GM18511 (cell line): ENCODE data around the gene ZNF732.
"Not testable (repeated sequence)": the region's sequence is repeated elsewhere in the genome, so short reads cannot be mapped to it uniquely, and the experiment has no call there.

Experiments
- ATAC-seq: cut with Tn5 transposase; IDR thresholded peaks from one replicate; pipeline ENCODE4 v1.9.1; 2021; ENCODE audit warnings: mild to moderate bottlenecking, moderate library complexity; ENCODE audit not compliant: unreplicated experiment

The ZNF732 gene

DNA sequence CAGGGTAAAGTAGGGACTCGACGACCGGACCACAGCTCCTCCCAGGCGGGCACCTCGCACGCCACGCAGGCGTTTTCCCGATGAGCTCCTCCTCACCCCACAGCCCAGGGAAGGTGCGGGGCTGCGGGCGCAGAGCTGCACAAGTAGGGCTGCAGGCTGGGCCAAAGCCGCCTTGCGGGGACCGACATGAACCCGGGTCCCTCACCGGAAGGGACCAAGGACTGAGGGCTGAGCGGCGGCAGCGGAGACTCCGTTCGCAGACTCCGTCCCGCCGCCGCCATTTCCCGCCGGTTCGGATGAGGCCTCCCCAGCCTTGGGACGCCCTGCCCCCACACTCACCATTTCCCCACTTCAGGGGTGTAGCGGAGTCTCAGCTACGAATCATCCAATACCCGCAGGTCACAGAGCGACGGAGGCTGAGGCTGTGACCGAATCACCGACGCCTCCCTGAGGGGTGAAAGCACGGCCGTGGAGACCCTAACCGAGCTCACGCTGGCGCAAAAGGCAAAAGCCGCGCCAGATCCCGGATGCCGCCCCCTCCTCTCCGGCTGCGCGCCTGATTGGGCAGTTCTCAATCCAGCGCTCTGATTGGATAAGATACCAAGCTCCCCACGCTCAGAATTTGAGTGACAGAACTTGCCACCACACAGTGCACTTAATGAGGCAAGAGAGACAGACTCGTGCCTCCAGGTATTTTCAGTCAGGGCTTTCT, at the start of gene ZNF732:
TSS of gene ZNF732 (minus strand) at position 506 of the 712 bp plus-strand sequence. CDS start at position 342, 164 bp downstream.
- ATAC-seq: no peak

DNA sequence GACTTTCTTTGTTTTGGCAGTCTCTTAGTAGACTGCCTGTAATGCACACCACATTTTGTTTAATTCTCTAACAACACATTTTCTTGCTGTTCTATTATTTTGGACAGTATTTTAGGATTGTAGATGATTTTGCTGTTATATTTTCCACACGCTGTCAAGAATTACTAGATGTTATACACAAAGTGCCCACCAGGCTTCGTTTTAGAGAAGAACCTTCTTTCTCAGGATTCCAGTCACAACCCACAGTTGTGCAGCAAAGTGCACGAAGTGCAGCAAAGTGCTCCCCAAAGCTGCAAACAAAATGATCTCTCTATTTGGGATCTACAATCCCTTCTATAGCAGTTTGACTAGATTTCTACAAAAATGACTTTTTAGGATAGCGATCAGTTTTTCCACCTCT, 34.7 kb upstream of the ZNF732 start:
- ATAC-seq: no peak

DNA sequence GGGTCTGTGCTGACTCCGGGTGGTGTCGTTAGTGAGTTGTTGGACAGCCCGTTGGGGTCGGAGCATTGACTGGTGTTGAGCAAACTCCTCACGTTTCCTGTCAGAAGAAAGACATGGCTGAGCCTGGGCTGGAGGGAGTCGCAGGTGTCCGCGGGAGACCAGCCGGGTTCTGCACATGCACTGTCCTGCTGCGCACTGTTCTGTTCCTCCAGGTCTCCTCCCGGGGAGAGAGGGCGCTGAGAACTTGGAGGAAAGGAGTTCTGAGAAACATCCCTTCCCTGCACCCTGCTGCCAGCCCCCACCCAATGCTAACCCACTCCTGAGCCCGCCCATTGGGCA, 33.5 kb upstream of the ZNF732 start:
- ATAC-seq: no peak

GRCh38 chr4:337932-338758, 32.9 kb upstream of the ZNF732 start:
- peak; percentile 45 for ATAC-seq

- ATAC-seq: peak; percentile 92
These were observed 32.1 kb upstream of the ZNF732 start, which contains the start of gene ZNF141 for GRCh38 chr4:337143-337931. Gene ZNF141 (plus strand): TSS chr4:337814. CDS start chr4:337984, 170 bp downstream.

DNA sequence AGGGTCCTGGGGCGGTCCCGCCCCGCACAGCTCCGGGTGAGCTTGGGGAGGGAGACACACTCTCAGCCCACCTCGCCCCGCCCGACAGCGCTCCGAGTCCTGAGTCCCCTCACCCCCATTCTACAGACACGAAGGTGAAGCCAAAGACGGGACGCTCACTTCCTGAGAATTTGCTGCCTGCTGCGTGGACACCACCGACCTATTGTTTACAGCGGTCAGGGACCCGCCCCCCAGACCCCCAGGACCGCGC, 31.5 kb upstream of the ZNF732 start:
- no peak for ATAC-seq

DNA sequence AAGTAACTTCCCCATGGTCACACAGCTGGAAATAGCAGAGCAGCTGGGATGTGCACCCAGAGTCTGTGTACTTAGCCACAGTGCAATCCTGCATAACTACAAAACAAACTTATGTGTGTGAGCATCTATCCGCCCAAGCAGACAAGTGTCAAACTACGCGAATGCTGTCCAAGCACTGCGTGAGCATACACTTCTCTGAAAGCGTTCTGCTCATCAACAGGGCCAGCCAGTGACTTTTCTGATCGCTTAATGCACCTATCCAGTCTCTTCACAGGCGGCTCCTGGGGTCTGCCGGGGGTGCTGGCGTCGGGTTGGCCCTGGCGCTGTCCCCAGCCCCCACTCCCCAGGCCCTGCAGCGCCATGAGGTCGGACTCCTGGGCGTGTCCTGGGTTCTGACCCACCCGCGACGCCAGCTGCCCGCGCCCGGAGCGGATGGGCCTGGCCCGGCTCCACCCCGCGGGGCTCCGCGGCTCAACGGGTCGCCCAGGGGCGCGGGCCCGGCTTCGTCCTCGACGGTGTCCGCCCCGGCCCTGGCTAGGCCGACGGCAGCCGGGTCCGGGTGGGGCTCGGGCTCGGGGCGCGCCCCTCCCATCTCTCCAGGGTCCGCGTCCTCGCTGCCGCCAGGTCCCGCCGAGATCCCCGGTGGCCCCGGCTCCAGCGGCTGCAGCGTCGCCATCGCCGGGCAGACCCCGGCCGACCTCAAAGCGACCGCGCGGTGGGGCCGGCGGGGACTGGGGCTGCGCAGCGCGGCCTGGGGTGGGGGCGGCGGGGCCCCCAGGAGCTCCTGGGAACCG, 31.0 kb upstream of the ZNF732 start:
- no peak for ATAC-seq

- ATAC-seq: no peak
These were observed 30.2 kb upstream of the ZNF732 start for GRCh38 chr4:335515-335914.

GRCh38 chr4:328729-329128, 23.5 kb upstream of the ZNF732 start:
- ATAC-seq: no peak

DNA sequence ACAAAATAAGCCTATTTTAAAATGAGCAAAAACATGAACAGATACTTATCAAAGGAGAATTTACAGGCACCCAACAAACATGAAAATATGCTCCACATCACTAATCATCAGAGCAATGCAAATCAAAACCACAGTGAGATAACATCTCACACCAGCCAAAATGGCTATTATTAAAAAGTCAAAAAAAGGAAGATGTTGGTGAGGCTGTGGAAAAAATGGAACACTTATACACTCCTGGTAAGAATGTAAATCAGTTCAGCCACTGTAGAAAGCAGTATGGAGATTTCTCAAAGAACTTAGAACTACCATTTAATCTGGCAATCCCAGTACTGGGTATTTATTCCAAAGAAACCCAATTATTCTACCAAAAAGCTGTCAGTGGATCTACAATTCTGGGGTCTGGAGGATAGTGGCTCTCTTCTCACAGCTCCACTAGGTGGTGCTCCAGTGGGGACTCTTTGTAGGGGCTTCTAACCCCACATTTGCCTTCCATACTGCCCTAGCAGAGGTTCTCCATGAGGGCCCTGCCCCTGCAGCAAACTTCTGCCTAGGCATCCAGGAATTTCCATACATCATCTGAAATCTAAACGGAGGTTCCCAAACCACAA, 9.1 kb upstream of the ZNF732 start:
- ATAC-seq: no peak

DNA sequence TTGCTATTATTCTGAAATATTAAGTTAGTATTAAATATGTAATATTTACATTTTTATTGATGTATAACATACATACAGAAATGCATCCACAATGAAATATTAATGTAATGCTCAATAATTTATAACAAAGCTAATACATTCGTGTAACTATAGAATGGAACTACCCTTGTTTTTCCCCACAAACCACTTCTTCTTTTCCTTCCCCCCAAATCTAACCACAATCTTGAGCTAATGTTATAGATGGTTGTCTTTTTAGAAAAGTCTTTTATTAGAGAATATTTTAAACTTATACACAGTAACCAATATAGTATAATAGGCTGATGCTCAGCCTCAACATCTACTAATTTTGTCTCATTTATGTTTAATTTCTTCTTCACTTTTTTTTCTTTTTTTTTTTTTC, 4.5 kb upstream of the ZNF732 start:
- no peak for ATAC-seq

DNA sequence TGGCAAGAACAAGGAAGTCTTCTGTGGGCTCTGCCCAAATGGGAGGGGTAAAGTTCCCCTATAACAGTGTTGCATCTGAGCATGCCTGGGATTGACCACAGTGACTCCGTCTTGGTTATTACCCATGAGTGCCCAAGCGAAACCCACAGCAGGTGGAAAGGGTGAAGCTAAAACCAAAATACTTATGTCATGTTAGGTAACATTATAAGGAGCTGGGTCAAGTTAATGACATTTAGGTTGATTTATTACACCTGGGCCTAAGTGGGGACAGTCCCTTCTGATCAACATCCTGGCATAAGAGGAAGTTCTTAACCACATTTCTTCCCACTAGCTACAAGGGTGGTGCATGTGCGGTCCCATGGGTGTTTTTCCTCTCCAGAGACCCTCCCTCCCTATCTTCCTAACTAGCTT, 1.3 kb upstream of the ZNF732 start:
- peak; percentile 67 for ATAC-seq

- ATAC-seq: not testable (repeated sequence)
These were observed 758 bp downstream of the ZNF732 start for GRCh38 chr4:304516-304915.

DNA sequence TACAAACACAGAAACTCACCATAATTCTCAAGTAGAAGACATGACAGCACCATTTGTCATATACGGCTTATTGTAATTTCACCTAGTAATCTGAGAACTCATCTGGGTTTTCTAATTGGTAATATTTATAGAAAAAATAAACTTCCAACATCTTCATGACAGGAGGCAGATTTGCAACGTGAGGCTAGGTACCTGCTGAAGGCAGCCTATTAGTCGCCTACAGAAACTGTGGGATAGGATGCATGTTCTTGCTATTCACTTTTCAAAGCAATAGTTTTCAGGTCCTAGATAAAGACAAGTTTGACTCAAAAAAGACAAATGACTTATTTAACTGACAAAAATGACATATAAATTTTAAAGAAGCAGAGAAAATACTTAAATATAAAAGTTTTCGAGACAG, 2.9 kb downstream of the ZNF732 start:
- ATAC-seq: no peak

DNA sequence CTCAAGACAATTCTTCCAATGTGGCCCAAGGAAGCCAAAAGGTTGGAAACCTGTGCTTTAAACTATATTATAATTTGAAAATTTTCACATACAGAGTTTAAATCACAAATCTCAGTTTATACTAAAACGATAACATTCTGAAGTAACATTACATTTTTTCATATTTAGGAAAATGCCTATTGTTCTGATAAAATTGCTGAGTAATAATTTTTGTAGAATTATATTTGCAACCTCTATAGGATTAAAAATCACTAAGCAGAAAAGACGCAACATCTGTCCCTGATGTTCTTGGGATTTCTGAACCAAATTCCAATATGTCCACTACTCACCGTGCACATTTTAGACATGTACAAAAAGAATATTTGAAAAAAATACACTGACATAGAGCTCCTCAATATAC, 10.5 kb downstream of the ZNF732 start:
- no peak for ATAC-seq

DNA sequence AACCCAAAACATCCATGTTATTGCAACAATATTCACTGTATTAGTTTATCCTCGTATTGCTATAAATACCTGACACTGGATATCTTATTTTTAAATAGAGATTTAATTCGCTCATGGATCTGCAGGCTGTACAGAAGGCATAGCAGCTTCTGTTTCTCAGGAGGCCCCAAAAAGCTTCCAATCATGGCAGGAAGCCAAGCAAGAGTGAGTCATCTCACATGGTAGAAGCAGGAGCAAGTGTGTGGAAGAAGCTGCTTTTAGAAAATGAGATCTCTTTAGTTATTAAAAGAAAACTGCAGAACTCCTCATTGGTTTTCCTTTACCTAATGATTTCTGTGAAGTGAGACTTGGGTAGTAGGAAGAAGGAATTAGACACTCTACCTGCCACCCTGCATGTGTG, 16.4 kb downstream of the ZNF732 start:
- no peak for ATAC-seq

- no peak for ATAC-seq
These were observed 31.8 kb downstream of the ZNF732 start for GRCh38 chr4:273309-274017.

DNA sequence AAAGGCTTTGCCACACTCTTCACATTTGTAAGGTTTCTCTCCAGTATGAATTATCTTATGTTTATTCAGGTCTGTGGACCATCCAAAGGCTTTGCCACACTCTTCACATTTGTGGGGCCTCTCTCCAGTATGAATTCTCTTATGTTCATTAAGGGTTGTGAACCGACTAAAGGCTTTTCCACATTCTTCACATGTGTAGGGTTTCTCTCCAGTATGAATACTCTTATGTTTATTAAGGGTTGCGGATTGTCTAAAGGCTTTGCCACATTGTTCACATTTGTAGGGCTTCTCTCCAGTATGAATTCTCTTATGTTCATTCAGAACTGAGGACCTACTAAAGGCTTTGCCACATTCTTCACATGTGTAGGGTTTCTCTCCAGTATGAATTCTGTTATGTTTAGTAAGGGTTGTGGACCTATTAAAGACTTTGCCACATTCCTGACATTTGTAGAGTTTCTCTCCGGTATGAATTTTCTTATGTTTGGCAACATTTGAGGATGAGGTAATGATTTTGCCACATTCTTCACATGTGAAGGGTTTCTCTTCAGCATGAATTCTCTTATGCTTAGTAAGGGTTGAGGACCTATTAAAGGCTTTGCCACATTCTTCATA, 33.7 kb downstream of the ZNF732 start:
- ATAC-seq: no peak

DNA sequence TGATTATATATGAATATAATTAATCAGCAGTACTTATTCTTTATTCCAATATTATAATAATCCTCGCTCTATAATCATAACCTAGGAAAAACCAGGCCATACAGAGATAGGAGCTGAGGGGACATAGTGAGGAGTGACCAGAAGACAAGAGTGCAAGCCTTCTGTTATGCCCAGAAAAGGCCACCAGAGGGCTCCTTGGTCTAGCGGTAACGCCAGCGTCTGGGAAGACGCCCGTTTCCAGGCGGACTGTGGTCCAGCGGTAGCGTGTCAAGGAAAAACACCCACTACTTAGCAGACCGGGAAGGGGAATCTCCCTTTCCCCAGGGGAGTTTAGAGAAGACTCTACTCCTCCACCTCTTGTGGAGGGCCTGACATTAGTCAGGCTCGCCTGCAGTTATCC, 46.0 kb downstream of the ZNF732 start:
- not testable (repeated sequence) for ATAC-seq

DNA sequence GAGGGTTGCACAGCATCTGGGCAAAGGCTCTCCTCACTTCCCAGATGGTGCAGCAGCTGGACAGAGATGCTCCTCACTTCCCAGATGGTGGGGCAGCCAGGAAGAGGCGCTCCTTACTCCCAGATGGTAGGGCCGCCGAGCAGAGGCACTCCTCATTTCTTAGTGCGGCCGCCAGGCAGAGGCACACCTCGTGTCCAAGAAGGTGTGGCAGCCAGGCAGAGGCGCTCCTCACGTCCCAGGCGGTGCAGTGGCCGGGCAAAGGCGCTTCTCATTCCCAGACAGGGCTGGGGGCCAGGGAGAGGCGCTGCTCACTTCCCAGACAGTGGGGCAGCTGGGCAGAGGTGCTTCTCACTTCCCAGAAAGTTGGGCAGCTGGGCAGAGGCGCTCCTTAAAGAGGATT, 48.8 kb downstream of the ZNF732 start:
- ATAC-seq: no peak
